ENCODE data around the gene TSPO2.

The TSPO2 gene

GRCh38 chr6:40997234-40997957 lies 44.9 kb upstream of the TSPO2 start:
- Histone ChIP-seq H3K9ac (ENCODE audit: low read depth, low read length, poor library complexity) (no peak overlapping the region), H3K27ac (replicated peaks; ENCODE audit: low read length) (peak overlapping the region; percentile 82), H3K79me1 (ENCODE audit: low read depth, low read length) (no peaks in the 10 kb centered on the region), H3K4me2 (ENCODE audit: insufficient read depth, low read length, poor library complexity, severe bottlenecking) (no peak overlapping the region), H4K8ac (ENCODE audit: low read depth, low read length) (no peak overlapping the region), H3K27me3 (ENCODE audit: control insufficient read depth in 3 of 3, insufficient read depth in 3 of 3, low read depth in 1 of 3, low read length in 3 of 3) (no peaks in the 10 kb centered on the region), H3K9me3 (replicated peaks in 1 of 2; ENCODE audit: control insufficient read depth in 2 of 2, insufficient read depth in 1 of 2, low read depth in 1 of 2, low read length in 2 of 2) (no peaks in the 10 kb centered on the region), H3K4me3 (ENCODE audit: low read length in 2 of 2) (peak overlapping the region in 1 of 2 donors; percentile 3), H3K14ac (ENCODE audit: low read length) (no peak overlapping the region), H4K91ac (ENCODE audit: low read depth, low read length, poor library complexity) (no peak overlapping the region), H2BK120ac (ENCODE audit: low read depth, low read length) (no peak overlapping the region), H3K4me1 (ENCODE audit: control insufficient read depth in 2 of 2, insufficient read depth in 1 of 2, low read depth in 1 of 2, low read length in 2 of 2) (peaks cover 14 to 32% of the 10 kb centered on the region in 2 donors), H2AFZ (ENCODE audit: low read length) (peak overlapping the region; percentile 63), H2BK15ac (ENCODE audit: low read length) (no peak overlapping the region), H3K4ac (ENCODE audit: low read length) (no peak overlapping the region), H2AK5ac (ENCODE audit: low read depth, low read length) (no peak overlapping the region), H3K18ac (ENCODE audit: low read length) (no peak overlapping the region), H3K36me3 (replicated peaks in 1 of 2; ENCODE audit: control insufficient read depth in 2 of 2, insufficient read depth in 2 of 2, low read length in 2 of 2) (no peaks in the 10 kb centered on the region), H3K23ac (ENCODE audit: low read depth, low read length, poor library complexity) (no peak overlapping the region), H2BK12ac (ENCODE audit: low read length) (no peak overlapping the region), H2BK5ac (ENCODE audit: low read length) (no peak overlapping the region)
- peak; percentile 82 for DNase-seq (ENCODE audit: low spot score)
- WGBS, 2 donors (ENCODE audit: extremely low coverage in 2 of 2, insufficient read length in 2 of 2, insufficient replicate concordance in 1 of 2): no CpG with 5 or more reads among the region's 4 CpGs

GRCh38 chr6:40998661-40999060 lies 43.6 kb upstream of the TSPO2 start:
- H3K4me2 ChIP-seq (ENCODE audit: insufficient read depth, low read length, poor library complexity, severe bottlenecking): no peak overlapping the region
- H2BK15ac ChIP-seq (ENCODE audit: low read length): no peak overlapping the region
- H3K27me3 ChIP-seq (ENCODE audit: control insufficient read depth in 3 of 3, insufficient read depth in 3 of 3, low read depth in 1 of 3, low read length in 3 of 3): no peaks in the 10 kb centered on the region
- no peaks in the 10 kb centered on the region for H3K79me1 ChIP-seq (ENCODE audit: low read depth, low read length)
- no peak overlapping the region for H4K8ac ChIP-seq (ENCODE audit: low read depth, low read length)
- no peak overlapping the region for H2AFZ ChIP-seq (ENCODE audit: low read length)
- no peak overlapping the region for H3K9ac ChIP-seq (ENCODE audit: low read depth, low read length, poor library complexity)
- no peak overlapping the region for H3K23ac ChIP-seq (ENCODE audit: low read depth, low read length, poor library complexity)
- H2BK12ac ChIP-seq (ENCODE audit: low read length): no peak overlapping the region
- H3K18ac ChIP-seq (ENCODE audit: low read length): no peak overlapping the region
- no peaks in the 10 kb centered on the region for H3K36me3 ChIP-seq (replicated peaks in 1 of 2; ENCODE audit: control insufficient read depth in 2 of 2, insufficient read depth in 2 of 2, low read length in 2 of 2)
- no peak overlapping the region for H2AK5ac ChIP-seq (ENCODE audit: low read depth, low read length)
- no peak overlapping the region for H3K4ac ChIP-seq (ENCODE audit: low read length)
- no peak overlapping the region for H2BK5ac ChIP-seq (ENCODE audit: low read length)
- DNase-seq (ENCODE audit: low spot score): no peak
- no peak overlapping the region for H4K91ac ChIP-seq (ENCODE audit: low read depth, low read length, poor library complexity)
- H3K27ac ChIP-seq (replicated peaks; ENCODE audit: low read length): no peak overlapping the region
- no peaks in the 10 kb centered on the region for H3K9me3 ChIP-seq (replicated peaks in 1 of 2; ENCODE audit: control insufficient read depth in 2 of 2, insufficient read depth in 1 of 2, low read depth in 1 of 2, low read length in 2 of 2)
- H3K4me3 ChIP-seq (ENCODE audit: low read length in 2 of 2): no peak overlapping the region
- H3K14ac ChIP-seq (ENCODE audit: low read length): no peak overlapping the region
- H3K4me1 ChIP-seq (ENCODE audit: control insufficient read depth in 2 of 2, insufficient read depth in 1 of 2, low read depth in 1 of 2, low read length in 2 of 2): peaks cover 11 to 28% of the 10 kb centered on the region in 2 donors
- no CpG with 5 or more reads among the region's 4 CpGs for WGBS, 2 donors (ENCODE audit: extremely low coverage in 2 of 2, insufficient read length in 2 of 2, insufficient replicate concordance in 1 of 2)
- H2BK120ac ChIP-seq (ENCODE audit: low read depth, low read length): no peak overlapping the region

GRCh38 chr6:40999569-40999968 lies 42.7 kb upstream of the TSPO2 start:
- no peak for DNase-seq (ENCODE audit: low spot score)
- peaks cover 11 to 28% of the 10 kb centered on the region in 2 donors for H3K4me1 ChIP-seq (ENCODE audit: control insufficient read depth in 2 of 2, insufficient read depth in 1 of 2, low read depth in 1 of 2, low read length in 2 of 2)

GRCh38 chr6:41000248-41000647 lies 42.0 kb upstream of the TSPO2 start:
- no peak overlapping the region for H2BK5ac ChIP-seq (ENCODE audit: low read length)
- H3K79me1 ChIP-seq (ENCODE audit: low read depth, low read length): no peaks in the 10 kb centered on the region
- H2AFZ ChIP-seq (ENCODE audit: low read length): no peak overlapping the region
- H2BK12ac ChIP-seq (ENCODE audit: low read length): no peak overlapping the region
- no peak overlapping the region for H3K4ac ChIP-seq (ENCODE audit: low read length)
- H2AK5ac ChIP-seq (ENCODE audit: low read depth, low read length): no peak overlapping the region
- H3K4me1 ChIP-seq (ENCODE audit: control insufficient read depth in 2 of 2, insufficient read depth in 1 of 2, low read depth in 1 of 2, low read length in 2 of 2): peaks cover 11 to 28% of the 10 kb centered on the region in 2 donors
- H3K36me3 ChIP-seq (replicated peaks in 1 of 2; ENCODE audit: control insufficient read depth in 2 of 2, insufficient read depth in 2 of 2, low read length in 2 of 2): no peaks in the 10 kb centered on the region
- no peak overlapping the region for H3K4me3 ChIP-seq (ENCODE audit: low read length in 2 of 2)
- no peaks in the 10 kb centered on the region for H3K9me3 ChIP-seq (replicated peaks in 1 of 2; ENCODE audit: control insufficient read depth in 2 of 2, insufficient read depth in 1 of 2, low read depth in 1 of 2, low read length in 2 of 2)
- no peak overlapping the region for H3K18ac ChIP-seq (ENCODE audit: low read length)
- no CpG with 5 or more reads among the region's 4 CpGs for WGBS, 2 donors (ENCODE audit: extremely low coverage in 2 of 2, insufficient read length in 2 of 2, insufficient replicate concordance in 1 of 2)
- H2BK15ac ChIP-seq (ENCODE audit: low read length): no peak overlapping the region
- no peak overlapping the region for H4K8ac ChIP-seq (ENCODE audit: low read depth, low read length)
- H3K14ac ChIP-seq (ENCODE audit: low read length): no peak overlapping the region
- H3K9ac ChIP-seq (ENCODE audit: low read depth, low read length, poor library complexity): no peak overlapping the region
- H3K27ac ChIP-seq (replicated peaks; ENCODE audit: low read length): no peak overlapping the region
- no peak for DNase-seq (ENCODE audit: low spot score)
- H4K91ac ChIP-seq (ENCODE audit: low read depth, low read length, poor library complexity): no peak overlapping the region
- no peak overlapping the region for H3K23ac ChIP-seq (ENCODE audit: low read depth, low read length, poor library complexity)
- H2BK120ac ChIP-seq (ENCODE audit: low read depth, low read length): no peak overlapping the region
- H3K4me2 ChIP-seq (ENCODE audit: insufficient read depth, low read length, poor library complexity, severe bottlenecking): no peak overlapping the region
- H3K27me3 ChIP-seq (ENCODE audit: control insufficient read depth in 3 of 3, insufficient read depth in 3 of 3, low read depth in 1 of 3, low read length in 3 of 3): no peaks in the 10 kb centered on the region

More at GRCh38 chr6:40999569-40999968, 42.7 kb upstream of the TSPO2 start:
- Histone ChIP-seq H3K18ac (ENCODE audit: low read length) (no peak overlapping the region), H3K36me3 (replicated peaks in 1 of 2; ENCODE audit: control insufficient read depth in 2 of 2, insufficient read depth in 2 of 2, low read length in 2 of 2) (no peaks in the 10 kb centered on the region), H2BK15ac (ENCODE audit: low read length) (no peak overlapping the region), H3K4me2 (ENCODE audit: insufficient read depth, low read length, poor library complexity, severe bottlenecking) (no peak overlapping the region), H3K14ac (ENCODE audit: low read length) (no peak overlapping the region), H3K79me1 (ENCODE audit: low read depth, low read length) (no peaks in the 10 kb centered on the region), H2BK5ac (ENCODE audit: low read length) (no peak overlapping the region), H2BK120ac (ENCODE audit: low read depth, low read length) (no peak overlapping the region), H3K27me3 (ENCODE audit: control insufficient read depth in 3 of 3, insufficient read depth in 3 of 3, low read depth in 1 of 3, low read length in 3 of 3) (no peaks in the 10 kb centered on the region), H4K91ac (ENCODE audit: low read depth, low read length, poor library complexity) (no peak overlapping the region), H3K23ac (ENCODE audit: low read depth, low read length, poor library complexity) (no peak overlapping the region), H3K9ac (ENCODE audit: low read depth, low read length, poor library complexity) (no peak overlapping the region), H2BK12ac (ENCODE audit: low read length) (no peak overlapping the region), H4K8ac (ENCODE audit: low read depth, low read length) (no peak overlapping the region), H3K9me3 (replicated peaks in 1 of 2; ENCODE audit: control insufficient read depth in 2 of 2, insufficient read depth in 1 of 2, low read depth in 1 of 2, low read length in 2 of 2) (no peaks in the 10 kb centered on the region), H2AK5ac (ENCODE audit: low read depth, low read length) (no peak overlapping the region), H3K27ac (replicated peaks; ENCODE audit: low read length) (no peak overlapping the region), H3K4ac (ENCODE audit: low read length) (no peak overlapping the region), H2AFZ (ENCODE audit: low read length) (no peak overlapping the region), H3K4me3 (ENCODE audit: low read length in 2 of 2) (no peak overlapping the region)
- WGBS, 2 donors (ENCODE audit: extremely low coverage in 2 of 2, insufficient read length in 2 of 2, insufficient replicate concordance in 1 of 2): no CpG with 5 or more reads among the region's 3 CpGs

All from neuronal stem cell (in vitro differentiated cells).